Mesenchymal stem cell (in vitro differentiated cells and primary cell): Measurements from ENCODE around the gene MYO9A.

Experiments
- DNase-seq: peaks from one replicate; pipeline ENCODE4 v3.0.0-alpha.2; 2013
- H2AFZ ChIP-seq: one replicate; pipeline ENCODE4 v1.6.1; 2013; ENCODE audit warnings: low read depth, mild to moderate bottlenecking, control low read depth, inconsistent platforms, low read length, moderate library complexity
- H2AK5ac ChIP-seq: 2 replicates; pipeline ENCODE4 v1.6.1; 2013; ENCODE audit warnings: low read length, moderate library complexity, mild to moderate bottlenecking, inconsistent platforms; ENCODE audit not compliant: severe bottlenecking
- H2BK120ac ChIP-seq: one replicate; pipeline ENCODE4 v1.6.1; 2013; ENCODE audit warnings: low read depth, mild to moderate bottlenecking, inconsistent platforms, low read length, moderate library complexity
- H2BK12ac ChIP-seq, 2 experiments: one replicate each; pipeline ENCODE4 v1.6.1; 2013; ENCODE audit warnings: inconsistent platforms in 2 of 2, low read length in 2 of 2, mild to moderate bottlenecking in 2 of 2, moderate library complexity in 2 of 2, control low read depth in 1 of 2
- H2BK15ac ChIP-seq: one replicate; pipeline ENCODE4 v1.6.1; 2013; ENCODE audit warnings: mild to moderate bottlenecking, low read depth, inconsistent platforms; ENCODE audit not compliant: poor library complexity, severe bottlenecking
- H2BK5ac ChIP-seq: 2 replicates; pipeline ENCODE4 v1.6.1; 2013; ENCODE audit warnings: low read depth, mild to moderate bottlenecking, low read length, control low read depth, inconsistent platforms; ENCODE audit not compliant: poor library complexity, severe bottlenecking
- H3K14ac ChIP-seq, 2 experiments: one replicate each; pipeline ENCODE4 v1.6.1; 2013; ENCODE audit warnings: inconsistent platforms in 2 of 2, low read length in 2 of 2, control low read depth in 1 of 2, mild to moderate bottlenecking in 1 of 2, moderate library complexity in 1 of 2
- H3K18ac ChIP-seq, 2 experiments: one replicate each; pipeline ENCODE4 v1.6.1; 2013; ENCODE audit warnings: inconsistent platforms in 2 of 2, low read length in 2 of 2, control low read depth in 1 of 2, low read depth in 1 of 2, mild to moderate bottlenecking in 1 of 2
- H3K23ac ChIP-seq, 2 experiments: one replicate each; pipeline ENCODE4 v1.6.1; 2013; ENCODE audit warnings: inconsistent platforms in 2 of 2, low read length in 2 of 2, mild to moderate bottlenecking in 2 of 2, moderate library complexity in 2 of 2, control low read depth in 1 of 2
- H3K27ac ChIP-seq: 2 replicates; pipeline ENCODE4 v1.5.1; 2013; ENCODE audit warnings: mild to moderate bottlenecking, moderate library complexity, low read length, control low read depth, inconsistent platforms; ENCODE audit not compliant: poor library complexity, severe bottlenecking
- H3K27me3 ChIP-seq, 2 experiments: 2 replicates each; pipeline versions ENCODE4 v1.6.1 to v1.7.0; 2013; ENCODE audit warnings: low read length in 2 of 2, mild to moderate bottlenecking in 2 of 2, moderate library complexity in 2 of 2, control low read depth in 1 of 2, inconsistent platforms in 1 of 2; ENCODE audit not compliant: control insufficient read depth in 1 of 2, insufficient read depth in 1 of 2
- H3K36me3 ChIP-seq, 2 experiments: 2 replicates each; pipeline versions ENCODE4 v1.6.1 to v1.7.0; 2013; ENCODE audit warnings: low read length in 2 of 2, control low read depth in 1 of 2, inconsistent platforms in 1 of 2, low read depth in 1 of 2, mild to moderate bottlenecking in 1 of 2; ENCODE audit not compliant: insufficient read depth in 2 of 2, control insufficient read depth in 1 of 2
- H3K4ac ChIP-seq, 2 experiments: one replicate each; pipeline ENCODE4 v1.6.1; 2013; ENCODE audit warnings: inconsistent platforms in 2 of 2, low read length in 2 of 2, mild to moderate bottlenecking in 2 of 2, moderate library complexity in 2 of 2, control low read depth in 1 of 2, low read depth in 1 of 2
- H3K4me1 ChIP-seq: 2 replicates; pipeline ENCODE4 v1.6.1; 2013; ENCODE audit warnings: low read depth, low read length, control low read depth; ENCODE audit not compliant: control insufficient read depth, insufficient read depth
- H3K4me2 ChIP-seq: 2 replicates; pipeline ENCODE4 v1.6.1; 2013; ENCODE audit warnings: low read length, mild to moderate bottlenecking, inconsistent platforms; ENCODE audit not compliant: poor library complexity, severe bottlenecking
- H3K4me3 ChIP-seq, 2 experiments: 2 replicates each; pipeline versions ENCODE4 v1.5.1 to v1.7.0; 2013; ENCODE audit warnings: low read length in 2 of 2, mild to moderate bottlenecking in 2 of 2, control low read depth in 1 of 2, low read depth in 1 of 2; ENCODE audit not compliant: insufficient read depth in 1 of 2
- H3K79me1 ChIP-seq: replicated peaks from 2 replicates; pipeline ENCODE4 v1.6.1; 2013; ENCODE audit warnings: mild to moderate bottlenecking, control low read depth, low read length, inconsistent platforms; ENCODE audit not compliant: poor library complexity, severe bottlenecking
- H3K9ac ChIP-seq: 2 replicates; pipeline ENCODE4 v1.7.0; 2013; ENCODE audit warnings: mild to moderate bottlenecking, low read length, moderate library complexity
- H3K9me3 ChIP-seq: 2 replicates; pipeline ENCODE4 v1.7.0; 2013; ENCODE audit warnings: mild to moderate bottlenecking, low read length; ENCODE audit not compliant: control insufficient read depth
- H4K8ac ChIP-seq: one replicate; pipeline ENCODE4 v1.6.1; 2013; ENCODE audit warnings: inconsistent platforms, mild to moderate bottlenecking, low read length, moderate library complexity
- H4K91ac ChIP-seq: one replicate; pipeline ENCODE4 v1.6.1; 2013; ENCODE audit warnings: mild to moderate bottlenecking, low read length, inconsistent platforms
- WGBS: methylation state at CpG from one replicate; pipeline ENCODE4 v1.1.7; 2013; ENCODE audit warnings: mixed read lengths; 5-methylcytosine and 5-hydroxymethylcytosine counted together

The MYO9A gene

DNA sequence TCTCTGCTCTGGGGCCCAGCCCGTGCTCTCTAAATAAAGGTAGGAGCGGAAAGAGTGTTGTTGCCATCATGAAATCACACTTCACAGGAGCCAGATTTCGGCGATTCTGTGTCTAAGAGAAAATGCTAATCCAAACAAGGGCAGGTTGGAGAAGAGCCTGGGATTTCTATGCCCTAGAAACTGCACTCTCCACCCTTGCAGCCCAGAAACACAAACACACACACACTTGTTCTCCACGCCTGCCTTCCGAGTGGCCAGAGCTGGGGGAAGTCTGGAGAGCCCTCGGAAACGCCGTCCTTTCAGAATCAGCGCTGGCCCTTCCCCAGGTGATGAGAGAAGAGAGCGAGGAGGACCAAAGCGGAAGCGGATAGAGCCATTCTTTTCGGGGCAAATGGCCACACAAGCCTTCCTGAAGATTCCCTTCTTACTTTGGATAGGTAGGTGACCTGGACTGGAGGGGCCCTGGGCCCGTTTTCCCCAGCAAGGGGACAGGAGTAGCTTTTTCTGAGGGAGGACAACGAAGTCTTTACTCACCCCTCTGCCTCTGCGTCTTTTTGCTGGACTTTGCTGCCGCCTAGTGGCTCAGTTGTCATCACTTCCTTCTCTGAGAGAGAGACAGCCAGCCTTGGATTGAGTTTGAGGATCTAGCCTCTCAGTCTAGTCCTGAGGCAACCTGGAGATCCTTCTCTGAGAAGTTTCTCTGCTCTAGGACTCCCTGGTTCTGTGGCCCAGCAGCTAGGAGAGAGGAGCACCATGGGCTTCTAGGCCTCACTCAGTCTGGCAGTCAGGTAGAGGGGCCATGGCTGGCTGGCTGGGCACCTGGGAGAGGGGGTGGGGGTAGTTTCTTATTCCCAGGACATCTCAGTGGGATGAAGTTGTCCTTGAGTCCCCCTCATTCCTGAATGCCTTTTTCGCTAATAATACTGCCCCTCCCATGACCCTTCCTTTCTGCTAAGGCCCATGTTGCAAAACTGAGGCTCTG is 38.0 kb upstream of the MYO9A start:
- Histone ChIP-seq H2BK5ac (peak overlapping the region; percentile 83), H3K9me3 (no peaks in the 10 kb centered on the region), H3K27ac (peak overlapping the region; percentile 60), H4K91ac (no peak overlapping the region), H3K4ac (no peak overlapping the region), H3K4me3 (peak overlapping the region; percentile 18 to 84), H3K18ac (no peak overlapping the region), H3K27me3 (peaks cover 0 to 8% of the 10 kb centered on the region in 2 experiments), H2BK15ac (no peak overlapping the region), H3K4me2 (peak overlapping the region; percentile 2), H2AFZ (no peak overlapping the region), H3K79me1 (peaks cover 2% of the 10 kb centered on the region), H4K8ac (no peak overlapping the region), H2AK5ac (peak overlapping the region; percentile 63), H3K36me3 (no peaks in the 10 kb centered on the region), H2BK120ac (no peak overlapping the region), H3K23ac (no peak overlapping the region), H2BK12ac (peak overlapping the region in 1 of 2 experiments; percentile 23), H3K14ac (no peak overlapping the region), H3K4me1 (peaks cover 16% of the 10 kb centered on the region), H3K9ac (peak overlapping the region; percentile 76)
- 45% methylated on average over 19 of the region's 19 CpGs for WGBS
- peak; percentile 81 for DNase-seq

DNA sequence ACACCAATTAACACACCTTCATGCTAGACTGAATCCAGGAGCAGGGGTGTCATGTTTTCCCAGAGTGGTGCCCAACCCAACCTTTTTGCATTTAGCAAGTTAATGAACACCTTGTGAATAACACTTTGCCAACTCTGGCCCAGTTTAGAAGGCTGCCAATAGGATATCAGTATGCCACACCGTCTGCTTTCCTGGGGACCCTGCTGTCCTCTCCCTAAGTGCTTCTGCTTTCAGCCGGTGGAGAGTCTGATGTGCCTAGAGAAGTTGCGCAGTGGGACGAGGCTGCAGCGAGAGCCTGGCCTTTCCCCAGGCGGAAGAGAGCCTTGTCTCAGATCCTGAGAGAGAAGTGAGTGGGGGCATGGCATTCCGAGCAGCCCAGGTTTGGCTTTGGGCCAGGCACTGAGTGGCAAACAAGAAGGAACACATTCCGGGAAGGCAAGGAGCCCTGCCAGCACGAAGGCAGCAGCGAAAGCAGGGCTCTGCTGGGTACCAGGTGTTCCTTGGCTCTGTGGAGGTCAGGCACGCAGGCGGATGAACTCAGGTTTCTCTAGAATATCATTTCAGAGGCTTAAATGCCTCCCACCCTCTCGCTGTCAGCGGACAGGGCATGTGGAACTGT is 37.2 kb upstream of the MYO9A start:
- Histone ChIP-seq H4K8ac (no peak overlapping the region), H3K27ac (peak overlapping the region; percentile 60), H3K23ac (no peak overlapping the region), H3K4me3 (peak overlapping the region in 1 of 2 experiments; percentile 84), H2BK120ac (no peak overlapping the region), H3K4ac (no peak overlapping the region), H3K79me1 (peaks cover 2% of the 10 kb centered on the region), H3K9me3 (no peaks in the 10 kb centered on the region), H2AFZ (no peak overlapping the region), H2BK5ac (peak overlapping the region; percentile 83), H3K36me3 (no peaks in the 10 kb centered on the region), H3K9ac (peak overlapping the region; percentile 76), H3K14ac (no peak overlapping the region), H2BK12ac (no peak overlapping the region), H3K27me3 (peaks cover 0 to 8% of the 10 kb centered on the region in 2 experiments), H3K4me1 (peaks cover 16% of the 10 kb centered on the region), H2AK5ac (no peak overlapping the region), H2BK15ac (no peak overlapping the region), H4K91ac (no peak overlapping the region), H3K18ac (no peak overlapping the region), H3K4me2 (peak overlapping the region; percentile 2)
- 81% methylated on average over 14 of the region's 14 CpGs for WGBS
- peak; percentile 11 for DNase-seq

GRCh38 chr15:72154316-72154715 is 36.4 kb upstream of the MYO9A start:
- peak overlapping the region; percentile 1 for H3K27ac ChIP-seq
- H2BK120ac ChIP-seq, result no peak overlapping the region
- H2AFZ ChIP-seq, result no peak overlapping the region
- no peaks in the 10 kb centered on the region for H3K36me3 ChIP-seq
- no peak overlapping the region for H3K18ac ChIP-seq
- peaks cover 16% of the 10 kb centered on the region for H3K4me1 ChIP-seq
- peaks cover 0 to 8% of the 10 kb centered on the region in 2 experiments for H3K27me3 ChIP-seq
- H4K91ac ChIP-seq, result no peak overlapping the region
- H3K4ac ChIP-seq, result no peak overlapping the region
- WGBS, result 95% methylated on average over 7 of the region's 7 CpGs
- H4K8ac ChIP-seq, result no peak overlapping the region
- no peak overlapping the region for H3K23ac ChIP-seq
- no peak overlapping the region for H3K9ac ChIP-seq
- H3K79me1 ChIP-seq, result peaks cover 2% of the 10 kb centered on the region
- H3K9me3 ChIP-seq, result no peaks in the 10 kb centered on the region
- H3K4me2 ChIP-seq, result no peak overlapping the region
- DNase-seq, result no peak
- no peak overlapping the region for H2BK12ac ChIP-seq
- H2BK15ac ChIP-seq, result no peak overlapping the region
- H3K14ac ChIP-seq, result no peak overlapping the region
- no peak overlapping the region for H2BK5ac ChIP-seq
- no peak overlapping the region for H3K4me3 ChIP-seq
- H2AK5ac ChIP-seq, result peak overlapping the region; percentile 60
